ENCODE measurements around the gene ZNF296. TPM values are rescaled to one million over a fixed set of nuclear protein-coding genes. Genes with fewer than 3 reads are reported as not detected.

The ZNF296 gene
- total RNA-seq, 2 experiments from 2014 or later = 13.5 to 31.4 TPM

DNA sequence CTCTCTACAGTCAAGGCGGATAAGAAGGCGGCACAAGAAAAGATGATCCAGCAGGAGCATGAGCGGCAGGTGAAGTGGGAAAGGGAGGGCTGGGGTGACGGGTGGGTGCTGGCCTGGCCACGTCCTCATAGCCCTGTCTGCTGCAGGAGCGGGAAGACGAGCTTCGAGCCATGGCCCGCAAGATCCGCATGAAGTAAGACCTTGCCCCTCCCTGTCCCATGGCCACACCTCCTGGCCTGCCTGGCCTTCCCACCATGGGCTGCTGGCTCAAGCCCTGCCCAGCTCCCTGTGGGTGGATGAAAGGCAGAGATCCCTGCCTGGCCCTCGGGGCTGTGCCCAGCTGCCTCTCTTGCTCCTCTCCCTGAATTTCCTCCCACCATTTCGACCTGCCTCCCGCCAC is 7.2 kb downstream of the ZNF296 start:
- Histone ChIP-seq H3K4me1 (ENCODE audit: insufficient read depth, low read length, poor library complexity, severe bottlenecking) (peaks cover 39% of the 10 kb centered on the region), H3K9me3 (ENCODE audit: low read length) (no peaks in the 10 kb centered on the region), H2AFZ (ENCODE audit: low read length) (no peak overlapping the region), H4K20me1 (ENCODE audit: insufficient read depth, low read length) (no peaks in the 10 kb centered on the region; the same call in 1 of the 2 replicates), H3K36me3 (ENCODE audit: insufficient read depth, low read length) (peaks cover 95% of the 10 kb centered on the region), H3K79me2 (ENCODE audit: insufficient read depth, low read depth, low read length) (peaks cover 19% of the 10 kb centered on the region), H3K4me3 (ENCODE audit: low read depth, low read length, poor library complexity, severe bottlenecking) (no peak overlapping the region), H3K27ac (ENCODE audit: low read depth, low read length, poor library complexity, severe bottlenecking) (peak overlapping the region; percentile 9), H3K4me2 (ENCODE audit: low read length) (no peak overlapping the region), H3K9me2 (ENCODE audit: insufficient read depth, low read length) (no peaks in the 10 kb centered on the region)
- DNase-seq (ENCODE audit: low spot score) = no peak
- POLR2A ChIA-PET = no interaction called here
- TF ChIP-seq, protein P1, sequence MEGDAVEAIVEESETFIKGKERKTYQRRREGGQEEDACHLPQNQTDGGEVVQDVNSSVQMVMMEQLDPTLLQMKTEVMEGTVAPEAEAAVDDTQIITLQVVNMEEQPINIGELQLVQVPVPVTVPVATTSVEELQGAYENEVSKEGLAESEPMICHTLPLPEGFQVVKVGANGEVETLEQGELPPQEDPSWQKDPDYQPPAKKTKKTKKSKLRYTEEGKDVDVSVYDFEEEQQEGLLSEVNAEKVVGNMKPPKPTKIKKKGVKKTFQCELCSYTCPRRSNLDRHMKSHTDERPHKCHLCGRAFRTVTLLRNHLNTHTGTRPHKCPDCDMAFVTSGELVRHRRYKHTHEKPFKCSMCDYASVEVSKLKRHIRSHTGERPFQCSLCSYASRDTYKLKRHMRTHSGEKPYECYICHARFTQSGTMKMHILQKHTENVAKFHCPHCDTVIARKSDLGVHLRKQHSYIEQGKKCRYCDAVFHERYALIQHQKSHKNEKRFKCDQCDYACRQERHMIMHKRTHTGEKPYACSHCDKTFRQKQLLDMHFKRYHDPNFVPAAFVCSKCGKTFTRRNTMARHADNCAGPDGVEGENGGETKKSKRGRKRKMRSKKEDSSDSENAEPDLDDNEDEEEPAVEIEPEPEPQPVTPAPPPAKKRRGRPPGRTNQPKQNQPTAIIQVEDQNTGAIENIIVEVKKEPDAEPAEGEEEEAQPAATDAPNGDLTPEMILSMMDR (conservative IDR thresholded peaks at IDR 0.05; ENCODE audit: low read length) = no peak
- no peak for TF ChIP-seq EZH2phosphoT487 (IDR thresholded peaks at IDR 0.05; ENCODE audit: borderline replicate concordance, low read depth, low read length)
- BruUV-seq (replicated peaks) = no TSS peak
- intact Hi-C loops (cut with micrococcal nuclease; ENCODE audit: unreplicated experiment) = no loop called here
- CTCF ChIA-PET (ENCODE audit: unreplicated experiment) = no interaction called here

DNA sequence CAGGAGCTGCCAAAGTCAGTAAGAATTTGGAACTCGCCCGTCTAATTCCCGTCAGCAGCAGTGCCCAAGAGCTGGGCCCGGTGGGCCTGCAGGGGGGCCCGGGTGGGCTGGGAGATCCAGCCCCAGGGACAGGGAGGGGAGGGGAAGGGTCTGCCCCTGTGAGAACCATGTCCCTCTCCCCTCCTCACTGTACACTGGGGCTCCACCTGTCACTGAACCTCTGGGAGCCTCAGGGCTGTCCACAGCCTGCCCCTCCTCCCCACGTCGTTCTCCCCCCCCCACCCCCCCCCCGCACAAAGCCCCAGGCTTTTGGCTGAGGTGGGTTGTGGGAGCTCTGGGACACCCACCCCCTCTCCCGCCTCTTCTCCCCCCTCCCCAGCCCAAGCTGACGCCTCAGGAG is 8.2 kb downstream of the ZNF296 start:
- Histone ChIP-seq H3K4me2 (ENCODE audit: low read length) (no peak overlapping the region), H3K4me1 (ENCODE audit: insufficient read depth, low read length, poor library complexity, severe bottlenecking) (peaks cover 31% of the 10 kb centered on the region), H3K79me2 (ENCODE audit: insufficient read depth, low read depth, low read length) (peaks cover 8% of the 10 kb centered on the region), H3K27ac (ENCODE audit: low read depth, low read length, poor library complexity, severe bottlenecking) (no peak overlapping the region), H3K9me3 (ENCODE audit: low read length) (no peaks in the 10 kb centered on the region), H3K4me3 (ENCODE audit: low read depth, low read length, poor library complexity, severe bottlenecking) (no peak overlapping the region), H2AFZ (ENCODE audit: low read length) (no peak overlapping the region), H3K9me2 (ENCODE audit: insufficient read depth, low read length) (no peaks in the 10 kb centered on the region), H4K20me1 (ENCODE audit: insufficient read depth, low read length) (no peaks in the 10 kb centered on the region; the same call in 1 of the 2 replicates), H3K36me3 (ENCODE audit: insufficient read depth, low read length) (peaks cover 95% of the 10 kb centered on the region)
- TF ChIP-seq, protein P1 (conservative IDR thresholded peaks at IDR 0.05; ENCODE audit: low read length) = no peak
- no peak for TF ChIP-seq EZH2phosphoT487 (IDR thresholded peaks at IDR 0.05; ENCODE audit: borderline replicate concordance, low read depth, low read length)
- CTCF ChIA-PET (ENCODE audit: unreplicated experiment) = no interaction called here
- POLR2A ChIA-PET = interaction anchor here (0.6 kb wide), 1 partner anchor 574 kb away, joined by 3 read pairs; no protein-coding TSS in a partner anchor
- no peak for DNase-seq (ENCODE audit: low spot score)
- intact Hi-C loops (cut with micrococcal nuclease; ENCODE audit: unreplicated experiment) = no loop called here
- no TSS peak for BruUV-seq (replicated peaks)

DNA sequence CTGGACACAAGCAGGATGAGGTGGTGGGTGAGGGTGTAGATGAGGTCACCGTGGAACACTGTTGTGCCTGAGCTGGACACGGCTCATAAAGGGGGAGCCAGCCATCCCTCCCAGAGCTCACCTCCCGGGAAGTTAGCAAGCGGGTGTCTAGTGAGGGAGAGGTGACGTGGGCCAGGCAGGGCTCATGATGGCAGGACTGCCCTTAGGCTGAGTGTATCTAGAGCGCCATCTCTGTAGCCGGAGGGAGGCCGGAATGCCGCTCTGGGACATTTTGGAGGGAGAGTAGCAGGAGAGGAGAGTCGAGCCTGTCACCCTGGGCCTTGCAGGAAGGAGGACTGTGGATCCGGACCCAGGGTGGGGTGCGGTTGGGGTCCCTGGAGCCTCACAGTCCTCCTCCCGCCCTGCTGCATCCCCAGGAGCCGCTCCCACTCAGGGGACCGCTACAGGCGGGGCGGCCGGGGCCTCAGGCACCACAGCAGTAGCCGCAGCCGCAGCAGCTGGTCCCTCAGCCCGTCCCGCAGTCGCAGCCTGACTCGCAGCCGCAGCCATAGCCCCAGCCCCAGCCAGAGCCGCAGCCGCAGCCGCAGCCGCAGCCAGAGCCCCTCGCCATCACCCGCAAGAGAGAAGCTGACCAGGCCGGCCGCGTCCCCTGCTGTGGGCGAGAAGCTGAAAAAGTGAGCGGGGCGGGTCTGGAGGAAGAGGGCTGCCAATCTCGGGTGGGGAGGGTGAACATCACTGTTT is 9.2 kb downstream of the ZNF296 start:
- Histone ChIP-seq H3K36me3 (ENCODE audit: insufficient read depth, low read length) (peaks cover 95% of the 10 kb centered on the region), H3K9me2 (ENCODE audit: insufficient read depth, low read length) (no peaks in the 10 kb centered on the region), H3K79me2 (ENCODE audit: insufficient read depth, low read depth, low read length) (no peaks in the 10 kb centered on the region; the same call in 1 of the 2 replicates), H2AFZ (ENCODE audit: low read length) (no peak overlapping the region), H3K4me2 (ENCODE audit: low read length) (no peak overlapping the region), H3K9me3 (ENCODE audit: low read length) (no peaks in the 10 kb centered on the region), H3K4me1 (ENCODE audit: insufficient read depth, low read length, poor library complexity, severe bottlenecking) (peaks cover 21% of the 10 kb centered on the region), H3K27ac (ENCODE audit: low read depth, low read length, poor library complexity, severe bottlenecking) (no peak overlapping the region), H3K4me3 (ENCODE audit: low read depth, low read length, poor library complexity, severe bottlenecking) (no peak overlapping the region), H4K20me1 (ENCODE audit: insufficient read depth, low read length) (no peaks in the 10 kb centered on the region; the same call in 1 of the 2 replicates)
- ChIA-PET POLR2A (interaction anchor here (0.6 kb wide), 1 partner anchor 575 kb away, joined by 3 read pairs; no protein-coding TSS in a partner anchor), CTCF (ENCODE audit: unreplicated experiment) (no interaction called here)
- no TSS peak for BruUV-seq (replicated peaks)
- TF ChIP-seq, protein P1 (conservative IDR thresholded peaks at IDR 0.05; ENCODE audit: low read length) = no peak
- no peak for TF ChIP-seq EZH2phosphoT487 (IDR thresholded peaks at IDR 0.05; ENCODE audit: borderline replicate concordance, low read depth, low read length)
- DNase-seq (ENCODE audit: low spot score) = no peak
- intact Hi-C loops (cut with micrococcal nuclease; ENCODE audit: unreplicated experiment) = no loop called here

All from OCI-LY7 (cell line).